A549 (cell line): ENCODE measurements around the gene OR51T1. TPM values are rescaled to one million over a fixed set of nuclear protein-coding genes. Genes with fewer than 3 reads are reported as not detected.

Experiments
- ATAC-seq, 2 experiments: fragments of 200-7000 bp in 1 of 2; fragments of >200 bp in 1 of 2; cut with Nextera tagmentation in 1 of 2; cut with Tn5 transposase in 1 of 2; 3 replicates each; pipeline versions ENCODE4 v1.8.0 to v1.9.1; 2018 to 2020; ENCODE audit warnings: mild to moderate bottlenecking in 1 of 2, moderate library complexity in 1 of 2
- CTCF ChIA-PET: fragments of 300-600 bp; sonication (Branson Sonifier 250); formaldehyde crosslinking; extraction: SDS; loops from one replicate; lab custom pipeline; 2021; ENCODE audit warnings: antibody characterized with exemption, inconsistent platforms; lab: Yijun Ruan, JAX
- POLR2A ChIA-PET: fragments of 350-600 bp; formaldehyde crosslinking; extraction: SDS; loops from one replicate; lab custom pipeline; 2021; ENCODE audit warnings: antibody characterized with exemption, inconsistent platforms; lab: Yijun Ruan, JAX
- DNase-seq, 2 experiments: peaks; one replicate each; pipeline versions ENCODE4 v3.0.0 to v3.0.0-alpha.2; 2011 to 2016; ENCODE audit warnings: low read depth in 1 of 2, low spot score in 1 of 2
- FAIRE-seq: peaks from 2 replicates; lab custom pipeline; 2011; peaks lifted over from hg19 to GRCh38; lab: Jason Lieb, UNC
- H3K27ac ChIP-seq, 2 experiments: fragments of >200 bp; sonication (Bioruptor Twin); formaldehyde crosslinking; 3 replicates each; pipeline ENCODE4 v1.5.1; 2016 to 2017
- H3K4me1 ChIP-seq: fragments of >200 bp; sonication (Bioruptor Twin); formaldehyde crosslinking; 3 replicates; pipeline ENCODE4 v1.6.1; 2016
- H3K4me2 ChIP-seq: fragments of >200 bp; sonication (Bioruptor Twin); formaldehyde crosslinking; 3 replicates; pipeline ENCODE4 v1.6.1; 2016
- H3K4me3 ChIP-seq: fragments of >200 bp; sonication (Bioruptor Twin); formaldehyde crosslinking; 3 replicates; pipeline ENCODE4 v1.5.1; 2016
- H3K9me3 ChIP-seq: fragments of >200 bp; sonication (Bioruptor Twin); formaldehyde crosslinking; 3 replicates; pipeline ENCODE4 v1.6.1; 2016
- BCL3 ChIP-seq: fragments of >200 bp; sonication (Bioruptor Twin); formaldehyde crosslinking; IDR thresholded peaks from 3 replicates; pipeline ENCODE4 v1.6.1; 2016
- CEBPB ChIP-seq, 2 experiments: fragments of >200 bp in 1 of 2; sonication (Bioruptor Twin) in 1 of 2; formaldehyde crosslinking in 1 of 2; IDR thresholded peaks; 2 replicates each; pipeline ENCODE4 v1.6.1; 2012 to 2016
- CHD4 ChIP-seq: fragments of 200-600 bp; sonication (generic); IDR thresholded peaks from 2 replicates; pipeline ENCODE4 v1.6.1; 2016; ENCODE audit warnings: antibody characterized with exemption, mild to moderate bottlenecking, borderline replicate concordance
- ELK1 ChIP-seq: fragments of 150-350 bp; IDR thresholded peaks from 2 replicates; pipeline ENCODE4 v1.6.1; 2014; ENCODE audit warnings: low read depth, mild to moderate bottlenecking, low read length
- FOSL2 ChIP-seq, 2 experiments: fragments of 450-650 bp in 1 of 2; fragments of >200 bp in 1 of 2; sonication (Bioruptor Twin) in 1 of 2; formaldehyde crosslinking; IDR thresholded peaks; 2 replicates each; pipeline versions ENCODE4 v1.5.0 to v1.6.1; 2016 to 2020; ENCODE audit warnings: mild to moderate bottlenecking in 1 of 2, moderate library complexity in 1 of 2
- GATA3 ChIP-seq: IDR thresholded peaks from 2 replicates; pipeline ENCODE4 v1.6.1; 2012; ENCODE audit warnings: borderline replicate concordance
- HDAC2 ChIP-seq: fragments of 200-600 bp; sonication (generic); IDR thresholded peaks from 2 replicates; pipeline ENCODE4 v1.6.1; 2016
- HEYL ChIP-seq: fragments of 250-450 bp; sonication (Bioruptor Pico); IDR thresholded peaks from 2 replicates; pipeline ENCODE4 v1.8.0; 2021; ENCODE audit warnings: mild to moderate bottlenecking, moderate library complexity
- HMGXB4 ChIP-seq: fragments of 250-450 bp; sonication (Bioruptor Pico); IDR thresholded peaks from 2 replicates; pipeline ENCODE4 v1.5.0; 2021; ENCODE audit warnings: mild to moderate bottlenecking, moderate library complexity, borderline replicate concordance
- HOXA7 ChIP-seq: fragments of 250-450 bp; sonication (Bioruptor Pico); IDR thresholded peaks from 2 replicates; pipeline ENCODE4 v1.5.0; 2020; ENCODE audit warnings: mild to moderate bottlenecking, moderate library complexity
- HOXB5 ChIP-seq: fragments of 250-450 bp; sonication (Bioruptor Pico); IDR thresholded peaks from 2 replicates; pipeline ENCODE4 v1.5.0; 2020; ENCODE audit warnings: mild to moderate bottlenecking, moderate library complexity
- KDM1A ChIP-seq: fragments of 200-600 bp; sonication (generic); IDR thresholded peaks from 2 replicates; pipeline ENCODE4 v1.6.1; 2016; ENCODE audit warnings: low read depth, mild to moderate bottlenecking
- MAFK ChIP-seq: fragments of 450-650 bp; IDR thresholded peaks from 2 replicates; pipeline ENCODE4 v1.6.1; 2014; ENCODE audit not compliant: partially characterized antibody
- MAX ChIP-seq: IDR thresholded peaks from 2 replicates; pipeline ENCODE4 v1.6.1; 2012
- MYC ChIP-seq: IDR thresholded peaks from 2 replicates; pipeline ENCODE4 v1.6.1; 2012; ENCODE audit warnings: mild to moderate bottlenecking, inconsistent platforms, low read length, improper control_type of control experiment, borderline replicate concordance
- NPAS2 ChIP-seq: fragments of 250-450 bp; sonication (Bioruptor Pico); IDR thresholded peaks from 2 replicates; pipeline ENCODE4 v1.8.0; 2022; ENCODE audit warnings: mild to moderate bottlenecking, moderate library complexity, borderline replicate concordance
- PHF8 ChIP-seq: fragments of 200-600 bp; sonication (generic); IDR thresholded peaks from 2 replicates; pipeline ENCODE4 v1.6.1; 2016; ENCODE audit warnings: low read depth, mild to moderate bottlenecking, antibody characterized with exemption, moderate library complexity, borderline replicate concordance
- POLR2AphosphoS2 ChIP-seq: conservative IDR thresholded peaks from 2 replicates; pipeline ENCODE4 v1.6.1; 2012; ENCODE audit warnings: low read length, improper control_type of control experiment, inconsistent platforms
- RARB ChIP-seq: fragments of 250-450 bp; sonication (Bioruptor Pico); IDR thresholded peaks from 2 replicates; pipeline ENCODE4 v1.8.0; 2021; ENCODE audit warnings: mild to moderate bottlenecking, moderate library complexity
- RCOR1 ChIP-seq: fragments of 150-350 bp; IDR thresholded peaks from 2 replicates; pipeline ENCODE4 v1.6.1; 2014; ENCODE audit warnings: antibody characterized with exemption, low read length, low read depth
- REST ChIP-seq: fragments of 200-600 bp; sonication (generic); IDR thresholded peaks from 2 replicates; pipeline ENCODE4 v1.6.1; 2016; ENCODE audit warnings: antibody characterized with exemption, mild to moderate bottlenecking, moderate library complexity
- RNF2 ChIP-seq: fragments of 200-600 bp; sonication (generic); IDR thresholded peaks from 2 replicates; pipeline ENCODE4 v1.6.1; 2016; ENCODE audit warnings: low read depth, mild to moderate bottlenecking, antibody characterized with exemption, moderate library complexity, borderline replicate concordance
- SMC3 ChIP-seq: fragments of >200 bp; sonication (Bioruptor Twin); formaldehyde crosslinking; IDR thresholded peaks from 3 replicates; pipeline ENCODE4 v1.6.1; 2018; ENCODE audit warnings: inconsistent platforms
- SREBF2 ChIP-seq: fragments of 450-650 bp; IDR thresholded peaks from 2 replicates; pipeline ENCODE4 v1.6.1; 2014; ENCODE audit warnings: mild to moderate bottlenecking, moderate library complexity
- TFCP2L1 ChIP-seq: fragments of 250-450 bp; sonication (Bioruptor Pico); IDR thresholded peaks from 2 replicates; pipeline ENCODE4 v1.5.0; 2021; ENCODE audit warnings: mild to moderate bottlenecking
- TP53 ChIP-seq: fragments of 250-450 bp; sonication (Bioruptor Pico); IDR thresholded peaks from 2 replicates; pipeline ENCODE4 v1.5.0; 2021; ENCODE audit warnings: mild to moderate bottlenecking, moderate library complexity
- ZSCAN20 ChIP-seq: fragments of 250-450 bp; sonication (Bioruptor Pico); IDR thresholded peaks from 2 replicates; pipeline ENCODE4 v1.8.0; 2022; ENCODE audit warnings: mild to moderate bottlenecking, moderate library complexity
- WGBS: methylation state at CpG from one replicate; pipeline ENCODE4 v1.1.6; 2017; ENCODE audit errors: missing lambda C conversion rate; 5-methylcytosine and 5-hydroxymethylcytosine counted together
- polyA plus RNA-seq, 4 experiments: library from polyadenylated mRNA; depleted of rRNA in 3 of 4; stranded (reverse); fragments of >200 nt; fragmentation: RNase III in 1 of 4; extraction: RNeasy Plus Mini Kit Qiagen cat#74134 plus additional on column Dnase treatment in 1 of 4; gene quantifications; 2 replicates in 3 of 4; 3 replicates in 1 of 4; pipeline ENCODE4 v1.2.3, GENCODE V29; 2011 to 2017

The OR51T1 gene
- polyA plus RNA-seq, 2 of the 4 experiments (the other 2 are of a cell fraction): not detected

- TF ChIP-seq REST (no peak), ELK1 (no peak), HDAC2 (no peak), SREBF2 (no peak)
These were observed 2.7 kb downstream of the OR51T1 start (continued) for GRCh38 chr11:4884361-4884760.

- no peak for ATAC-seq
- CTCF ChIA-PET: no interaction called here
- Histone ChIP-seq H3K4me2 (no peak overlapping the region), H3K27ac (no peak overlapping the region), H3K4me3 (no peak overlapping the region), H3K4me1 (no peaks in the 10 kb centered on the region), H3K9me3 (no peaks in the 10 kb centered on the region)
- WGBS: 35% methylated on average over 3 of the region's 3 CpGs
- no peak for DNase-seq
- TF ChIP-seq FOSL2 (IDR thresholded peaks at IDR 0.05) (no peak), FOSL2 (CRISPR knock-in tag; IDR thresholded peaks at IDR 0.05) (no peak), CHD4 (no peak), CEBPB (IDR thresholded peaks at IDR 0.05) (no peak), HOXA7 (CRISPR knock-in tag) (no peak), NPAS2 (no peak), ELK1 (no peak), ZSCAN20 (CRISPR knock-in tag) (no peak), RNF2 (no peak), RCOR1 (no peak), KDM1A (no peak), POLR2AphosphoS2 (no peak), MYC (no peak), HEYL (CRISPR knock-in tag) (no peak), PHF8 (no peak), RARB (CRISPR knock-in tag) (no peak), MAFK (no peak), GATA3 (no peak)
- FAIRE-seq: no peak
- POLR2A ChIA-PET: no interaction called here
These were observed 4.5 kb downstream of the OR51T1 start for GRCh38 chr11:4886186-4886585.

GRCh38 chr11:4887591-4887990 is 5.9 kb downstream of the OR51T1 start:
- ATAC-seq: no peak
- Histone ChIP-seq H3K9me3 (no peaks in the 10 kb centered on the region), H3K27ac (no peak overlapping the region), H3K4me1 (no peaks in the 10 kb centered on the region), H3K4me3 (no peak overlapping the region), H3K4me2 (no peak overlapping the region)
- POLR2A ChIA-PET: no interaction called here
- FAIRE-seq: no peak
- WGBS: 0% methylated on average over 1 of the region's 1 CpG
- CTCF ChIA-PET: no interaction called here
- no peak for DNase-seq
- TF ChIP-seq CHD4 (no peak), PHF8 (no peak), HMGXB4 (CRISPR knock-in tag) (no peak), CEBPB (IDR thresholded peaks at IDR 0.05) (no peak), HDAC2 (no peak), TFCP2L1 (CRISPR knock-in tag) (no peak), POLR2AphosphoS2 (no peak), HOXB5 (CRISPR knock-in tag) (no peak), TP53 (CRISPR knock-in tag) (no peak), MAX (no peak), SMC3 (no peak), BCL3 (no peak)
